Measurements from ENCODE around the gene RBM20. TPM values are rescaled to one million over a fixed set of nuclear protein-coding genes. Genes with fewer than 3 reads are reported as not detected.

Gene RBM20
- polyA plus RNA-seq, 3 donors, result not detected

GRCh38 chr10:110870823-110871297, 226.7 kb downstream of the RBM20 start:
- Histone ChIP-seq H3K27ac (ENCODE audit: low read depth in 1 of 2, low read length in 2 of 2) (peak overlapping the region; percentile 88 to 92), H3K4me3 (replicated peaks in 1 of 3; ENCODE audit: low read depth in 2 of 3, low read length in 3 of 3) (peak overlapping the region; percentile 88 to 95 (median 89)), H3K27me3 (ENCODE audit: control insufficient read depth in 2 of 2, insufficient read depth in 2 of 2, low read length in 2 of 2) (no peaks in the 10 kb centered on the region), H3K4me2 (replicated peaks; ENCODE audit: extremely low read depth, low read length, poor library complexity, severe bottlenecking) (peak overlapping the region; percentile 88), H3K9ac (ENCODE audit: insufficient read depth, low read length, poor library complexity, severe bottlenecking) (peak overlapping the region; percentile 93), H3K4me1 (ENCODE audit: control insufficient read depth in 1 of 2, insufficient read depth in 2 of 2, low read length in 2 of 2) (peaks cover 49 to 64% of the 10 kb centered on the region in 2 donors), H3K36me3 (replicated peaks in 1 of 2; ENCODE audit: control insufficient read depth in 1 of 2, insufficient read depth in 2 of 2, low read length in 2 of 2) (peaks cover 1 to 2% of the 10 kb centered on the region in 2 donors), H4K20me1 (ENCODE audit: insufficient read depth, low read length) (peaks cover 20% of the 10 kb centered on the region), H3K79me2 (ENCODE audit: insufficient read depth, low read length) (peaks cover 51% of the 10 kb centered on the region), H2AFZ (ENCODE audit: insufficient read depth, low read depth, low read length, poor library complexity, severe bottlenecking) (peak overlapping the region; percentile 84), H3K9me3 (replicated peaks in 1 of 2; ENCODE audit: control insufficient read depth in 1 of 2, insufficient read depth in 1 of 2, low read length in 2 of 2) (no peaks in the 10 kb centered on the region)
- Mint-ChIP-seq H3K4me1 (peaks cover 64% of the 10 kb centered on the region), H3K27me3 (ENCODE audit: low read depth in 3 of 3) (peaks cover 0 to 2% (median 0%) of the 10 kb centered on the region in 3 donors), H3K36me3 (peaks cover 0 to 2% of the 10 kb centered on the region in 2 donors), H3K9me3 (no peaks in the 10 kb centered on the region), H3K4me3 (peak overlapping the region; percentile 91 to 92), H3K27ac (peak overlapping the region; percentile 80 to 96 (median 93))
- WGBS (ENCODE audit: insufficient coverage), result 75% methylated on average over 12 of the region's 13 CpGs
- no peak for DNase-seq
- TF ChIP-seq, protein P1, sequence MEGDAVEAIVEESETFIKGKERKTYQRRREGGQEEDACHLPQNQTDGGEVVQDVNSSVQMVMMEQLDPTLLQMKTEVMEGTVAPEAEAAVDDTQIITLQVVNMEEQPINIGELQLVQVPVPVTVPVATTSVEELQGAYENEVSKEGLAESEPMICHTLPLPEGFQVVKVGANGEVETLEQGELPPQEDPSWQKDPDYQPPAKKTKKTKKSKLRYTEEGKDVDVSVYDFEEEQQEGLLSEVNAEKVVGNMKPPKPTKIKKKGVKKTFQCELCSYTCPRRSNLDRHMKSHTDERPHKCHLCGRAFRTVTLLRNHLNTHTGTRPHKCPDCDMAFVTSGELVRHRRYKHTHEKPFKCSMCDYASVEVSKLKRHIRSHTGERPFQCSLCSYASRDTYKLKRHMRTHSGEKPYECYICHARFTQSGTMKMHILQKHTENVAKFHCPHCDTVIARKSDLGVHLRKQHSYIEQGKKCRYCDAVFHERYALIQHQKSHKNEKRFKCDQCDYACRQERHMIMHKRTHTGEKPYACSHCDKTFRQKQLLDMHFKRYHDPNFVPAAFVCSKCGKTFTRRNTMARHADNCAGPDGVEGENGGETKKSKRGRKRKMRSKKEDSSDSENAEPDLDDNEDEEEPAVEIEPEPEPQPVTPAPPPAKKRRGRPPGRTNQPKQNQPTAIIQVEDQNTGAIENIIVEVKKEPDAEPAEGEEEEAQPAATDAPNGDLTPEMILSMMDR (IDR thresholded peaks at IDR 0.05), result no peak
- intact Hi-C loops (cut with micrococcal nuclease), result loop anchor here (5.0 to 10.0 kb wide), 4 partner anchors 34 to 66 kb away; partner anchors contain the start of genes BBIP1 (in 1 of the 2) and SHOC2 (in 1 of the 2)

DNA sequence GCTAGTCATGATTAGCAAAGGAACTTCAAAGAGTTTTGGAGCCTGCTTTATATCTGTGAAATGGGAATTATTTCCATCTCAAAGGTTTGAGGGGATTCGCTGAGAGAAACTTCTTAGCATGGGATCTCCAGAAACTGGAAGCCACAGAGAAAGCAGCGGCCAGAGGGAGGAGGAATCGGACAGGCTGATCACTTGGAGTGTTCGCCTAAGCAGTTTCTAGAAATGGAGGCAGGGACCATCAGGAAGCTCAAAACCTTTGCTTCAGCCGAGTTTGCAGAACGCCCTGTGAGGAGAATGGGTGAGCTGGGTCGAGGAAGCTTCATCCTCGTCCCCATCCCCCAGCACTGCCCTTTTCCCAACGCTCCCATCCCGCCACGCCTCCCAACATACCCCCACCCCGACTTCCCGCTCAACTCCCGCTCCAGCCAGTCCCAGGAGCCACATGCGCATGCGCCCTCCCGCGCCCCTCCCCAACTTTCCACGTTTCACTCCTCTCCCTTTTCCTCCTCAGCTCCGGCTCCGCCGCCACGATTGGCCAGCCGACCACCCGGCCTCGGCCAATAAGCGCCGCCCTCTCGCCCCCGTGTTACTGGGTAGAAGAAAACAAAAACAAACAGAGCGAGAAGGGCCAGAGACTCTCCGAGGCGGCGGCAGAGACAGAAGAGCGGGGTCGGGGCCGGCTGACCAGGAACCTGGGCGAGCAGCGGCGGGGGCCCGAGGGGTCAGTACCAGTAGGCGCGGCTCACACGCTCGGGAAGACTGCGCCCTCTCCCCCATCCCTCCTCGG, 227.4 kb downstream of the RBM20 start, which contains the start of gene PDCD4:
TSS of gene PDCD4 (plus strand) at position 631 of the 787 bp plus-strand sequence. CDS start 4,100 bp downstream, outside the sequence.
- H2AFZ ChIP-seq (ENCODE audit: insufficient read depth, low read depth, low read length, poor library complexity, severe bottlenecking), result peak within 1 kb of the TSS; percentile 84
- Mint-ChIP-seq H3K36me3 (peaks cover 0 to 7% of the 10 kb centered on the region in 2 donors), H3K27me3 (ENCODE audit: low read depth in 3 of 3) (peaks cover 0 to 2% (median 0%) of the 10 kb centered on the region in 3 donors), H3K9me3 (no peaks in the 10 kb centered on the region), H3K4me1 (peaks cover 61% of the 10 kb centered on the region), H3K4me3 (peak within 1 kb of the TSS; percentile 91 to 92), H3K27ac (peak within 1 kb of the TSS; percentile 87 to 96 (median 94))
- H3K9me3 ChIP-seq (replicated peaks in 1 of 2; ENCODE audit: control insufficient read depth in 1 of 2, insufficient read depth in 1 of 2, low read length in 2 of 2), result no peaks in the 10 kb centered on the region
- under 1% methylated on average over 42 of the region's 47 CpGs for WGBS (ENCODE audit: insufficient coverage)
- peak within 1 kb of the TSS; percentile 88 for H3K4me2 ChIP-seq (replicated peaks; ENCODE audit: extremely low read depth, low read length, poor library complexity, severe bottlenecking)
- TF ChIP-seq, protein P1 (IDR thresholded peaks at IDR 0.05), result no peak
- H4K20me1 ChIP-seq (ENCODE audit: insufficient read depth, low read length), result peaks cover 27% of the 10 kb centered on the region
- no peaks in the 10 kb centered on the region for H3K27me3 ChIP-seq (ENCODE audit: control insufficient read depth in 2 of 2, insufficient read depth in 2 of 2, low read length in 2 of 2)
- intact Hi-C loops (cut with micrococcal nuclease), result loop anchor here (1.0 to 10.0 kb wide), 5 partner anchors 9 to 67 kb away; partner anchors contain the start of genes BBIP1 (in 1 of the 2) and SHOC2 (in 1 of the 2)
- H3K36me3 ChIP-seq (replicated peaks in 1 of 2; ENCODE audit: control insufficient read depth in 1 of 2, insufficient read depth in 2 of 2, low read length in 2 of 2), result peaks cover 6 to 7% of the 10 kb centered on the region in 2 donors
- peak; percentile 90 to 95 (median 94) for DNase-seq
- H3K4me3 ChIP-seq (replicated peaks in 1 of 3; ENCODE audit: low read depth in 2 of 3, low read length in 3 of 3), result peak within 1 kb of the TSS; percentile 88 to 95 (median 89)
- peak within 1 kb of the TSS; percentile 88 to 92 for H3K27ac ChIP-seq (ENCODE audit: low read depth in 1 of 2, low read length in 2 of 2)
- H3K9ac ChIP-seq (ENCODE audit: insufficient read depth, low read length, poor library complexity, severe bottlenecking), result peak within 1 kb of the TSS; percentile 93
- peaks cover 43 to 63% of the 10 kb centered on the region in 2 donors for H3K4me1 ChIP-seq (ENCODE audit: control insufficient read depth in 1 of 2, insufficient read depth in 2 of 2, low read length in 2 of 2)
- peaks cover 57% of the 10 kb centered on the region for H3K79me2 ChIP-seq (ENCODE audit: insufficient read depth, low read length)

Measured in CD14-positive monocyte (primary cell).